Activated CD4-positive, alpha-beta T cell treated with anti-CD3 and anti-CD28 coated beads, Interleukin-2, amount 50 U/mL, for 48 hours (primary cell): Measurements from ENCODE around the gene FSTL4.
"Not testable (repeated sequence)": the region's sequence is repeated elsewhere in the genome, so short reads cannot be mapped to it uniquely, and the experiment has no call there.

Source experiments
- DNase-seq, 2 experiments: peaks; one replicate each; pipeline ENCODE4 v3.0.0-alpha.2; 2020

FSTL4 gene

GRCh38 chr5:133546500-133546899, 65.8 kb downstream of the FSTL4 start:
- no peak for DNase-seq

DNA sequence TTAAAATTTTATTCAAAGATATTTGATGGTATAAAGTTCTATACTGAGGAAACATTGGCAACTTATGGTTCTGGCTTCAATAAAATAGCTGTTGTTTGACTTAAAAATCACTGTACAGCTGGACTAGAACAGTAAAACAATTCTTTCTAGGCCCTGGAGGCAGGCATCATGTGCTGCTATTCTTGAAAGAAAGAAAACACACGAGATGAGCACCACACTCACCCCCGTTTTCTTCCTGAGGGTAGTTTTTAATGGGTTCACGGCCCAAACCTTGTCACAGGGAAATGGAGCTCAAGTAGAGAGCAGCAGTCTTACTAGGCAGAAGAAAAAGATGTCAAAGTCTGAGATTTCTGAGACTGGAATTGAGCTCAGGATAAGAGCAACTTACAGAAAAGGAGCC, 68.0 kb downstream of the FSTL4 start:
- no peak for DNase-seq

GRCh38 chr5:133539818-133540217, 72.5 kb downstream of the FSTL4 start:
- DNase-seq, result no peak

- no peak for DNase-seq
Observed at GRCh38 chr5:133538718-133539117, 73.6 kb downstream of the FSTL4 start.

DNA sequence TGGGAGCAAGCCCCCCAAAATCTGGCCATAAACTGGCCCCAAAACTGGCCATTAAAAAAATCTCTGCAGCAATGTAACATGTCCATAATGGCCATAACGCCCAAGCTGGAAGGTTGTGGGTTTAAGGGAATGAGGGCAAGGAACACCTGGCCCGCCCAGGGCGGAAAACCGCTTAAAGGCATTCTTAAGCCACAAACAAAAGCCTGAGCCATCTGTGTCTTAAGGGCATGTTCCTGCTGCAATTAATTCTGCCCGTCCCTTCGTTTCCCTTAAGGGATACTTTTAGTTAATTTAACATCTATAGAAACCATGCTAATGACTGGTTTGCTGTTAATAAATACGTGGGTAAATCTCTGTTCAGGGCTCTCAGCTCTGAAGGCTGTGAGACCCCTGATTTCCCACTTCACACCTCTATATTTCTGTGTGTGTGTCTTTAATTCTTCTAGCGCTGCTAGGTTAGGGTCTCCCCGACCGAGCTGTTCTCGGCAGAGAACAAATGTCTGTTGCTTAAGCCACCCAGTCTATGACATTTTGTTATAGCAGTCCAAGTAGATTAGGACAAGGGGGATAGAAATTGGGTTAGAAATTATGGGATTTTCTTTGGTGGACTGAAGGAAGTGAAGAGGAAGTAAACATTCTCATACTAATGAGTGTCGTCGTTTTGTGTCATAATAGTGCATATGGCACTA, 77.0 kb downstream of the FSTL4 start:
- not testable (repeated sequence) for DNase-seq

DNA sequence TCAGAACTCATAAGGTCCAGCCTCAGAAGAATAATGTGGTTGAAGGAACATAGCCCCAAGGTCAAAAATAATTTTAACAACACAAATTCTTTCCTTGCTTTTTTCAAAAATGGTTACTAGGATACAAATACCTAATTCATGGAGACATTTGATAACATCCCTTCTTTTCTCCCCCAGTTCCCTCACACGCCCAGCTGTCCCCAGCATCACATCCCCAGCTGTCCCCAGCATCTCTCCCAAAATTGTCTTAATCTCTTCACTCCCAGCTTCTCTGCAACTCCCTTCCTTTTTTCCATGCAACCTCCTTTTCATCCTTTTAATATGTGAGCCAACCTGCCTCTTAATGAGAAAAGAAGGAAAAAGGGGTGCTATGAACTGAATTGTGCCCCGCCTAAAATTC, 77.8 kb downstream of the FSTL4 start:
- no peak for DNase-seq

DNA sequence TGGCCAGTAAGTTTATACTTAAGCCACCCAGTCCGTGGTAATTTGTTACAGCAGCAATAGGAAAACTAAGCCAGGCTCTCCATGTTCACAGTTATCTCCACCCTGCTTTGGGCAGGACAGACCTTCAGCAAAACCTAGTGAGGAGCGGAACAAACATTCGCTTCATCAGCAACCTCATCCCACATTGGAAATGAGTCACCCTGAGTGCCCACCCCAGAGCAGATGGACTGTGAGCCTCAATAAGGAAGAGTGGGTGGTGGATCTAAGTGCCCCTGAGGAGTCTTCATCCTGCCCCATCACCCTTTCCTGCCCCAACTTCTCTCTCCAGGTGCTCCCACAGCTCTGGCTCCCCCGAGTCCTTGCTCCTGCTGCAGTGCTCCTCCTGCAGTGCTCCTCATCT, 78.8 kb downstream of the FSTL4 start:
- no peak for DNase-seq

DNA sequence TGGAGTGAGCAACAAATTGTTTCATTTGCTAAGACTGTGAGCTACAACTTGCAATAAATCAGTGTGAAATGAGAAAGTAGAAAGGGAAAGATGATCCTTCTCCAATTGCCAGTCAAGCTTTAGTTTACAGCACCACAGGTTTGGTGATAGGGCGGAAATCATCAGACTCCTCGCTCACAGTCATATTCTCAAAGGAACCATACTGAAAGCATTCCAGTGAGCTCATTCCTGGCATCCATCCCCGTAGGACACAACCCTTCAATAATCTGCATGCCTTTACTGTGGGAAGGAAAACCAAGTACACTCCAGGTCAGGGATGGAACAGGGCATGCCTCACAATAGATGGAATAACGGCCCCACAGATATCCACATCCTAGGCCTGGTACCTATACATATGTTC, 80.7 kb downstream of the FSTL4 start:
- DNase-seq, result no peak

DNA sequence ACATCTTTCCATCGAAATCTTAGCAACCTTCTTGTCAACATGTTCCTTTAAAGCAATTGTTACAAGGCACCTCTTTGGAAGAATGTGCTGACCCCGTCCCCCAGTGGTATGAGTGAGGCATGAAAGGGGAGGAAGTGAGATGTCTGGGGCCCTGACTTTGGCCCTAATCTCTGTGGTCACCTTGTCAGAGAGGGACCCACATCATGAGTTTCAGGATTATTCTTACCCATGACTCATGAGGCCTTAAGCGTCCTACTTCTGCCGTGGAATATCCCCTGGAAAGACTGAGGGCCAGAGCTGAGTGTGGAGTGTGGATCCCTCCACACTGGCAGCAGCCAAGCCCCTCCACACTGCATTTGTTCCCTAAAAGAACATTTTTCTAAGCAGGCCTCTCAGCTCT, 81.2 kb downstream of the FSTL4 start:
- peak; percentile 3 to 6 for DNase-seq

GRCh38 chr5:133530270-133530669, 82.1 kb downstream of the FSTL4 start:
- no peak for DNase-seq

DNA sequence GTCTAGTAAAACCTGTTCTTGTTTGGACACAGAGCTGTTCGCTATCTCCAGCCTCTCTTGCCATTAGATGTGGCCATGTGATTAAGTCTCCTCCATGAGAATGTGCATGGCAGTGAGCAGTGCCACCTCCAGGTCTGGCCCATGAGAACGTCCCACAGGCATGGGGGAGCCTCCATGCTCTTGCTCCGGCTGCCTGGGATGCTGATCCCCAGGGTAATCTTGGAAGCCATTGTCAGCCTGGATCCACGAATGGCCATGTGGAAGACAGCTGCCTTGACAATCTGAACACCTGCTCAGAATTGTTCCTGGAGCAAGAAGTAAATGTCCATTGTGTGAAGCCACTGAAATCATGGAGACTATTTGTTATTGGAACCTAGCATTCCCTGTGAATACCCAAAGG, 83.5 kb downstream of the FSTL4 start:
- DNase-seq, result no peak

DNA sequence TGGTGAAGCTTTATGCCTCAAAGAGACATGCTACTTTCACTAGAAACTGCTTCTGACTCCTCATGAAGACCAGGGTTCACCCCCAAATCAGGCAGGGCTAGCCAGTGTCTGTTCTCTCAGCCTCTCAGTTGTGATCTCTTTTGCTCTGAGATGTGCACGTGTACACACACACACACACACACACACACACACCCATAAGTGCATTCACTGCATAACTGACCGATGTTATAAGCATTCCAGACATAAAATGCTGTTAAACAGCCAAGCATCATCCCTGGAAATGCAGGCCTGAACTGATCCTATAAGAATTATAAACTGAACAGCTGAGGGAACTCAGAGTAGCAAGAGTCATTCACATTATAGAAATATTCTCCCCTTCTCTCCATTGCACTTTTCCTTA, 85.0 kb downstream of the FSTL4 start:
- DNase-seq, result no peak

DNA sequence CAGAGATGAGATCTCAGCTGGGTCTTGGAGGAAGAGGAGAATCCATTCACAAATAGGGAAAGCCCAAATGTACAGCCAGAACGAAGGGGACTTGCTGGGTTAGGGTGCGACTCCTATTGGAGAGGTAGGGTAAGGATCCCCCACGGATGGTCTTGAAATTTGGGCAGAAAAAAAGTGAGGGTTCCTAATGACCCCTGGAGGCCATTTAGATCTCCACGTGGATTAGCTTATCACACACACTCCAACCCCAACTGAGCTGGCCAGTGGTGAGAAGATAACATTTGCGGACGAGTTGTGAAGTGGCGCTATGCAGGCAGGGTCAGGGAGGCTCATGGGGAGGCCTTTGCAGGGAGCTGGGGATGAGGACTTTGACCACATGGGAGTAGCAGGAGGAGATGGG, 86.0 kb downstream of the FSTL4 start:
- DNase-seq, result no peak

GRCh38 chr5:133525126-133525525, 87.2 kb downstream of the FSTL4 start:
- DNase-seq, result no peak

GRCh38 chr5:133524666-133525065, 87.7 kb downstream of the FSTL4 start:
- no peak for DNase-seq

- DNase-seq, result no peak
Observed at GRCh38 chr5:133523961-133524586, 88.3 kb downstream of the FSTL4 start.

DNA sequence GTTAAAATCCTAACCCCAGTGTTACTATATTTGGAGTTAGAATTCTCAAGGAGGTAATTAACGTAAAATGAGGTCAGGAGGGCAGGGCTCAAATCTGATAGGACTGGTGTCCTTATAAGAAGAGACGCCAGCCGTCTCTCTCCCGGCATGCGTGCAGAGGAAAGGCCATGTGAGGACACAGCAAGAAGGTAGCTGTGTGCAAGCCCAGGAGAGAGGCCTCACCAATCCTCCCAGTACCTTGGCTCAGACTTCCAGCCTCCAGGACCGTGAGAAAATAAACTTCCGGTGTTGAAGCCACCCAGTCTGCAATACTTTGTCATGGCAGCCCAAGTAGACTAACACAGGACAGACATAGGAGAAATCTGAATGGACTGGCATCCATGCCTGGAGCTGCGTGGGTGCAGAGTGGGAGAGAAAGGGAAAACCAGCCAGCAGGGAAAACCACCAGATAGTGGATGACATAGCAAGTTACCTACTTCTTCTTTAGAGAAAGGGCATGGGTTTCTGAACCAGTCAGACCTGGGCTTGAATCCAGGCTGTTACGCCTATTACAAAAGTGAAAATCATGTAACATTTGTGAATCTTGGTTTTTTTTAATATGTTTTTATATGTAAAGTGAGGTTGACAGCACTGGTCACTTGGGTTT, 89.2 kb downstream of the FSTL4 start:
- DNase-seq, result no peak

GRCh38 chr5:133521801-133522200, 90.5 kb downstream of the FSTL4 start:
- no peak for DNase-seq

DNA sequence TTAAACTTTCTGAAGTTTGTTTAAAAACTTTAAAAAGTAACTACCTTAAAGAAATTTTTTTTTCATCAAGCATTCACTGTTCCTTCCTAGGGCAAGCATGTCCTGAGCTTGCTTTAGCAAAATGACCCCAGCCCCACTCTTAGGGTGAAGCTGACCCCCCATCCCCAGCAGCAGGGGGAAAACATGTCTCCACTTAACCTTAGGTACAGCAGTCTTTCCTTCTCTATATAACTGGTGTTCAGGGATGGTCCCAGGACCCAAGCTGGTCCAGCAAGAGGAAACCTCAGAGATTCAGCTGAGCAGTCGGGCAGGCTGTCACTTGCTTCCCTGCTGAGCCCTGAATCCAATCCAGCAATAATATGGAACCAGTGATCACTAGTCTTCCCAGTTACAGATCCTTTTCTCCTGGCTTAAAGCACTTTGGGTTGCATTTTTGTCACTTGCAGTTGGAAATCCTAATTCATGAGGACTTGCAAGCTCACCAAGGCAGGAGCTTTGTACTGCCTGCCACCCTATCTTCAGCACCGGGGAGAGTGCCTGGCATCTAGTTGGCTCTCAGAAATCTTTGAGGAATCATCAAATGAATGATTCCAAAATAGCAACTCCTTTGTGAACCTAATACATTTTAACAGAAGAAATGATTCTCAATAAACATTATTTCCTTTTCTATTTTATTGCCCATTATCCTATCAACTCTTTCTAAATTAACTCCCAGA, 91.2 kb downstream of the FSTL4 start:
- DNase-seq, result no peak

GRCh38 chr5:133520062-133520461, 92.3 kb downstream of the FSTL4 start:
- no peak for DNase-seq

GRCh38 chr5:133519191-133519590, 93.2 kb downstream of the FSTL4 start:
- DNase-seq, result no peak

GRCh38 chr5:133514456-133514855, 97.9 kb downstream of the FSTL4 start:
- no peak for DNase-seq

DNA sequence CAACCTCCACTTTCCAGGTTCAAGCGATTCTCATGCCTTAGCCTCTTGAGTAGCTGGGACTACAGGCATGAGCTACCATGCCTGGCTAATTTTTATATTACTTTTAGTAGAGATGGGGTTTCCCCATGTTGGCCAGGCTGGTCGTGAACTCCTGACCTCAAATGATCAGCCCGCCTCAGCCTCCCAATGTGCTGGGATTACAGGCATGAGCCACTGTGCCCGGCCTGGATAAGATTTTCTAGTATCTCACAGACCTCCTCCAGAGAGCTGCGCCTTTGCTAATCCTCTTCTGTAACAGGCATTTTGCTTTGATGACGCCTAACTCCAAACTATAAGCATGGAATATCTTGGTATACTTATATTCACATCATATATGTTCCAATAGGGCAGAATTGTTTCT, 99.4 kb downstream of the FSTL4 start:
- no peak for DNase-seq
